ENCODE data around the gene ANXA9.
A peak's percentile ranks its signal among the peaks of the same experiment; 100 is the strongest.

Gene ANXA9

DNA sequence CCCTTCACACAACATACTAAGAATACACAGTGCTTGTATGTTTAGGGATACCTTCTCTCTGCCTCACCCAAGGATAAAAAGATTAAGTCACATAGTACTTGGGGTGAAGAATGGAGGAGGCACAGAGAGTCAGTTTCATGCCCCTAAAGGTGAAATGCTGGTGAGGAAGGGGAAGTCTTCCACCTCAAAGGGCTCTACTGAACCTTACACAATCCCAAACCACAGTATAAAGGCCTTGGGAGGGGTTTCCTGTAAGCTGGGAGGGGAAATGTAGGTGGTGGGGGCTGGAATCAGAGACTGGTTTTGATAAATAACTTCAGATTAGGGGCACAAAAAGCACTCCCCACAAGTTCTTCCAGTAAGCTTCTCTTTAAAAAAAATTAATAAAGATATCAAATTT is 21.1 kb downstream of the ANXA9 start:
- Histone ChIP-seq H3K4me3 (ENCODE audit: low read length) (no peak overlapping the region), H3K9me3 (ENCODE audit: insufficient read depth, low read length) (no peaks in the 10 kb centered on the region), H3K36me3 (replicated peaks; ENCODE audit: low read depth, low read length) (no peaks in the 10 kb centered on the region), H3K27ac (ENCODE audit: low read length) (no peak overlapping the region), H2AFZ (ENCODE audit: low read depth, low read length) (no peak overlapping the region), H4K20me1 (ENCODE audit: insufficient read depth, low read length) (no peaks in the 10 kb centered on the region), H3K4me1 (ENCODE audit: low read length) (peaks cover 22% of the 10 kb centered on the region), H3K4me2 (ENCODE audit: low read length) (no peak overlapping the region), H3K27me3 (ENCODE audit: low read depth, low read length) (no peaks in the 10 kb centered on the region), H3K79me2 (ENCODE audit: low read length) (no peaks in the 10 kb centered on the region), H3K9ac (ENCODE audit: low read length) (no peak overlapping the region)
- TF ChIP-seq, protein P1, sequence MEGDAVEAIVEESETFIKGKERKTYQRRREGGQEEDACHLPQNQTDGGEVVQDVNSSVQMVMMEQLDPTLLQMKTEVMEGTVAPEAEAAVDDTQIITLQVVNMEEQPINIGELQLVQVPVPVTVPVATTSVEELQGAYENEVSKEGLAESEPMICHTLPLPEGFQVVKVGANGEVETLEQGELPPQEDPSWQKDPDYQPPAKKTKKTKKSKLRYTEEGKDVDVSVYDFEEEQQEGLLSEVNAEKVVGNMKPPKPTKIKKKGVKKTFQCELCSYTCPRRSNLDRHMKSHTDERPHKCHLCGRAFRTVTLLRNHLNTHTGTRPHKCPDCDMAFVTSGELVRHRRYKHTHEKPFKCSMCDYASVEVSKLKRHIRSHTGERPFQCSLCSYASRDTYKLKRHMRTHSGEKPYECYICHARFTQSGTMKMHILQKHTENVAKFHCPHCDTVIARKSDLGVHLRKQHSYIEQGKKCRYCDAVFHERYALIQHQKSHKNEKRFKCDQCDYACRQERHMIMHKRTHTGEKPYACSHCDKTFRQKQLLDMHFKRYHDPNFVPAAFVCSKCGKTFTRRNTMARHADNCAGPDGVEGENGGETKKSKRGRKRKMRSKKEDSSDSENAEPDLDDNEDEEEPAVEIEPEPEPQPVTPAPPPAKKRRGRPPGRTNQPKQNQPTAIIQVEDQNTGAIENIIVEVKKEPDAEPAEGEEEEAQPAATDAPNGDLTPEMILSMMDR (IDR thresholded peaks at IDR 0.05; ENCODE audit: low read depth, low read length): no peak
- TF ChIP-seq EZH2phosphoT487 (IDR thresholded peaks at IDR 0.05; ENCODE audit: low read depth): no peak

DNA sequence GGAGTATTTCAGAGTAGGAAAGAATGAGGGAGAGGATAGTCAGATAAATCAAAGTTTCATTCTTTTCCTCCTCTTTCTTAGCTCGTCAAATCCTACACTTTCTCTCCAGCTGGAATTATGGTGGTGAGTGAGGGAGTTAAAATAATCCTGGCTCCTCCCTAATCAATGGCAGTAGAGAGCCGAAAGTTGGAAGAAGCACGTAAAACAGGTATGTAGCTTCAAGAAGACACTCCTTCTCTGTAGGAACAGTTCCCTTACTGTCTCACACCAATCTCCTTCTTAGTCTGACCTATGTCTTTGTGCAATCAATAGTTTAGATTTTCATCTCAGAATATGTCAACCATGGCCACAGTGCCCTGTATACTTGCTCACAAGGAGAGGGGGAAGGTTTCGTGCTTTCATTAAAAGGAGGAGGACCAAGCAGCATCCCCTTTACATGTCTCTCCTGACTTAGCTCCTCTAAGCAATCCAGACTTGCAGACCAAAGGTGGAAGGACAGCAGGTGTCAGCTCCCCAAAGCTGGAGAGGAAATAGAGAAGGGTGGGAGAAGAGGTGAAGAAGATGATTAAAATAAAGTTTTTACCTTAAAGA is 23.7 kb downstream of the ANXA9 start:
- Histone ChIP-seq H3K9me3 (ENCODE audit: insufficient read depth, low read length) (no peaks in the 10 kb centered on the region), H3K79me2 (ENCODE audit: low read length) (peaks cover 14% of the 10 kb centered on the region; the same call in 1 of the 2 replicates), H2AFZ (ENCODE audit: low read depth, low read length) (peak overlapping the region; percentile 88), H3K27ac (ENCODE audit: low read length) (no peak overlapping the region), H4K20me1 (ENCODE audit: insufficient read depth, low read length) (no peaks in the 10 kb centered on the region), H3K4me2 (ENCODE audit: low read length) (peak overlapping the region; percentile 86), H3K36me3 (replicated peaks; ENCODE audit: low read depth, low read length) (no peaks in the 10 kb centered on the region), H3K4me1 (ENCODE audit: low read length) (peaks cover 30% of the 10 kb centered on the region), H3K4me3 (ENCODE audit: low read length) (peak overlapping the region; percentile 73), H3K9ac (ENCODE audit: low read length) (peak overlapping the region; percentile 56), H3K27me3 (ENCODE audit: low read depth, low read length) (no peaks in the 10 kb centered on the region)
- TF ChIP-seq, protein P1 (IDR thresholded peaks at IDR 0.05; ENCODE audit: low read depth, low read length): no peak
- no peak for TF ChIP-seq EZH2phosphoT487 (IDR thresholded peaks at IDR 0.05; ENCODE audit: low read depth)

DNA sequence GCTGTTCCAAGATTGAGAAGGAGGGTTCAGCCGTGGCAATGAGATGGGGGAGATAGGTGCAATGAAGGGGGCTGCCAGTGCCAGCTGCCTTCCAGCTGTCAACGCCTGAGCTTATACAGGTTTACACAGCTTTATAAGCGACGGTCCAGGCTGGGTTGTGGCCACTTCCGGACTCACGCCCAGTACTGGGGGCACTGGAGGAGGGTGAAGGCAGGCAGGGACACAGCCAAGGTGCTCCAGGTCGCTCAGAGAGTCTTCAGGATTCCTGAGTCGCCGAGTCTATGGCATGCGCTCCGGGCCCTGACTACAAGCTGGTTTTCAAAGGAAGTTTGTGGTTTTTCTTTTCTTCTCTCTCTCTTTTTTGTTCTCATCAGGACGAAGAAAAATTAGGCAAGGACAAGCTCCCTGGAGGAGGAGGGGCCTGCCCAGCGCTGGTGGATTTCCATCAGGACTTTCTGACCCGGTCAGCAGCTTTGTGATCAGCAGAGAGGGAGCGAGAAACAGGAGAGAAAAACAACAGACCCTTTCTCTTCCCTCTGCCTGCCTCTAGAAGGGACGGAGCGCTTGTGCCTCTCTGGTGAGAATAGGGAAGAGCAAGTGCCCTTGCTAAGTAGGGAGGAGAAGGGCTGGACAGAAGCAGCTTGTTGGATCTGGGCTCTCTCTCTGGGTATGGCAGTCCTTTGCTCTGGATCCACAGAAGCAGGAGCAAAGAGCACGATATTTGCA is 24.4 kb downstream of the ANXA9 start, which contains the start of gene MINDY1:
Gene MINDY1 (minus strand): TSS at position 576 of the 726 bp plus-strand sequence. CDS start 4,285 bp downstream, outside the sequence.
- no peak within 1 kb of the TSS for H3K27ac ChIP-seq (ENCODE audit: low read length)
- peaks cover 33% of the 10 kb centered on the region for H3K4me1 ChIP-seq (ENCODE audit: low read length)
- no peaks in the 10 kb centered on the region for H3K9me3 ChIP-seq (ENCODE audit: insufficient read depth, low read length)
- no peak for TF ChIP-seq EZH2phosphoT487 (IDR thresholded peaks at IDR 0.05; ENCODE audit: low read depth)
- TF ChIP-seq, protein P1 (IDR thresholded peaks at IDR 0.05; ENCODE audit: low read depth, low read length): peak; percentile 28; the same call in 1 of the 2 replicates
- peak within 1 kb of the TSS; percentile 88 for H2AFZ ChIP-seq (ENCODE audit: low read depth, low read length)
- H4K20me1 ChIP-seq (ENCODE audit: insufficient read depth, low read length): no peaks in the 10 kb centered on the region
- peak within 1 kb of the TSS; percentile 56 for H3K9ac ChIP-seq (ENCODE audit: low read length)
- no peaks in the 10 kb centered on the region for H3K36me3 ChIP-seq (replicated peaks; ENCODE audit: low read depth, low read length)
- H3K27me3 ChIP-seq (ENCODE audit: low read depth, low read length): no peaks in the 10 kb centered on the region
- H3K4me3 ChIP-seq (ENCODE audit: low read length): peak within 1 kb of the TSS; percentile 90
- peaks cover 14% of the 10 kb centered on the region; the same call in 1 of the 2 replicates for H3K79me2 ChIP-seq (ENCODE audit: low read length)
- peak within 1 kb of the TSS; percentile 86 for H3K4me2 ChIP-seq (ENCODE audit: low read length)

DNA sequence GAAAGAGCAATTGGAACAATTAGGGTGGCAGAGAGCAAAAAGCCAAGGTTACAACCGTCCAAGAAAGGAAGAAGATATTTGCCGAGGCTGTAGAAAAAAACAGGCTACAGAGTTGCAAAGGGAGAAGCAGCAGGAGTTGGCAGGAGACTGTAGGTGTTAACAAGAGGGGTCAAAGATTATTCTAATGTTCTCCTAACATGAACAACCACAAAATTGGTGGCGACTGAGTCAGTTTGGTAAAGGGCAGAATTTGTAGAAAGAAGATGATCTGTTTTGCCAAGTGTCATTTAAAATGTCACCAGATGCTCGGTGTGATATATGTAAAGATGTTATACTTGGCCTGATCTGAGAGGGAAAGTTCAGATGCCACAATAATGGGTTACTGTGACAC is 25.8 kb downstream of the ANXA9 start:
- Histone ChIP-seq H3K27ac (ENCODE audit: low read length) (no peak overlapping the region), H4K20me1 (ENCODE audit: insufficient read depth, low read length) (no peaks in the 10 kb centered on the region), H2AFZ (ENCODE audit: low read depth, low read length) (peak overlapping the region; percentile 63; the same call in 1 of the 2 replicates), H3K9ac (ENCODE audit: low read length) (peak overlapping the region; percentile 46), H3K4me2 (ENCODE audit: low read length) (peak overlapping the region; percentile 70), H3K36me3 (replicated peaks; ENCODE audit: low read depth, low read length) (no peaks in the 10 kb centered on the region), H3K4me1 (ENCODE audit: low read length) (peaks cover 33% of the 10 kb centered on the region), H3K4me3 (ENCODE audit: low read length) (peak overlapping the region; percentile 90), H3K79me2 (ENCODE audit: low read length) (peaks cover 14% of the 10 kb centered on the region; the same call in 1 of the 2 replicates), H3K27me3 (ENCODE audit: low read depth, low read length) (no peaks in the 10 kb centered on the region), H3K9me3 (ENCODE audit: insufficient read depth, low read length) (no peaks in the 10 kb centered on the region)
- TF ChIP-seq, protein P1 (IDR thresholded peaks at IDR 0.05; ENCODE audit: low read depth, low read length): no peak
- no peak for TF ChIP-seq EZH2phosphoT487 (IDR thresholded peaks at IDR 0.05; ENCODE audit: low read depth)

Measured in OCI-LY3 (cell line).